ENCODE measurements around the gene RUNX1.

GRCh38 chr21:34959607-34960006 lies 89.5 kb downstream of the RUNX1 start:
- TF ChIP-seq SRF (IDR thresholded peaks at IDR 0.05; ENCODE audit: low read depth in 2 of 2, low read length in 2 of 2) (no peak), CTCF (IDR thresholded peaks at IDR 0.05 in 2 of 3, conservative IDR thresholded peaks at IDR 0.05 in 1 of 3; ENCODE audit: control insufficient read depth in 2 of 3, extremely low read depth in 1 of 3, insufficient read depth in 1 of 3, low read depth in 3 of 3, low read length in 3 of 3) (no peak), ZSCAN29 (IDR thresholded peaks at IDR 0.05) (no peak), IKZF2 (IDR thresholded peaks at IDR 0.05) (no peak), YY1 (IDR thresholded peaks at IDR 0.05; ENCODE audit: low read depth, low read length) (no peak), ESRRA (IDR thresholded peaks at IDR 0.05; ENCODE audit: low read length) (no peak), RBBP5 (conservative IDR thresholded peaks at IDR 0.05) (no peak), BRCA1 (IDR thresholded peaks at IDR 0.05; ENCODE audit: low read depth, low read length) (no peak), ZNF24 (IDR thresholded peaks at IDR 0.05) (no peak)
- TF ChIP-seq, protein P1, sequence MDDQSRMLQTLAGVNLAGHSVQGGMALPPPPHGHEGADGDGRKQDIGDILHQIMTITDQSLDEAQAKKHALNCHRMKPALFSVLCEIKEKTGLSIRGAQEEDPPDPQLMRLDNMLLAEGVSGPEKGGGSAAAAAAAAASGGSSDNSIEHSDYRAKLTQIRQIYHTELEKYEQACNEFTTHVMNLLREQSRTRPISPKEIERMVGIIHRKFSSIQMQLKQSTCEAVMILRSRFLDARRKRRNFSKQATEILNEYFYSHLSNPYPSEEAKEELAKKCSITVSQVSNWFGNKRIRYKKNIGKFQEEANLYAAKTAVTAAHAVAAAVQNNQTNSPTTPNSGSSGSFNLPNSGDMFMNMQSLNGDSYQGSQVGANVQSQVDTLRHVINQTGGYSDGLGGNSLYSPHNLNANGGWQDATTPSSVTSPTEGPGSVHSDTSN (IDR thresholded peaks at IDR 0.05; ENCODE audit: insufficient replicate concordance, low read depth, low read length), result no peak

Data from GM12878 (cell line).